ENCODE results near the gene GPR12.

Gene GPR12

DNA sequence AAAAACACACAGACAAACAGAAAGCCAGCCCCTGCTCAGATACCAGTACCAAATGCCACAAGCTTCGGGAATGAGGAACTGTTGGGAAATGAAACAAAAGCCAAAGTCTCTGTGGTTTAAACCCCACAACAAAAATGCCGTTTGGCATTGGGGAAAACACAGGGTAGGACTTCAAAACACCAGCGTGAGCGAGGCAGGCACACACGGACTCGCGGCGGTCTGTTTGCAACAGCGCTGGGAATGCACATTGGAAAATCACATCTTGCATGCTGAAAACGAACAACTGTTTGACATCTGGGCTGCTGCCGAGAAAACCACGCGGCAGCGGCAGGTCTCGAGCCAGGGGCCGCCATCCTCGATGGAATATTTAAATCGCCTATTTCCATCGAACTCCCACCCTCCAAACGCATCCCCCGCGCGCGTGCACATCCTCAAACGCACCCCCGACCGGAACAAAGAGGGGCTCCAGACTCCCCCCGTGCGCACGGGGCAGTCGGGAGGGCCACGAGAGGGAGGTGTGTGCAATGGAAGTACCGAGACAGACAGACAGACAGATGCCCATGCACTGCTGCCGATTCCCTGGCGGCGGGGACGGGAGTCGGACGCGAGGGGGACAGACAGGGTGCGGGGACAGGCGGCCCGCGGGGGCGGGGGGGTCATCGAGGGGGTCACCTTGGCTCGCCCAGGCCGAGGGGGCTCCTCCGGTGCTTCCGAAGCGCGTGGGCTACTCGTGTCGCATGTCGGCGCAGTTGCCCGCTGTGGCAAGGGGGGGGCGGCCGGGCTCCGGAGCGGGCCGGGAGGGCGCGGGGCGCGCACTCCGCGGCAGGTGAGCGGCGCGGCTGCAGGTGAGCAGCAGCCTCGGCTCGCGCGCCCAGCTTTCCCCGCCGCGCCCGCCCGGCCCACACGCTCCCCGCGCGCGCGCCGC lies at the start of gene GPR12:
TSS of gene GPR12 (minus strand) at position 880 of the 925 bp plus-strand sequence. CDS start 959 bp downstream, outside the sequence.
- DNase-seq, result no peak

DNA sequence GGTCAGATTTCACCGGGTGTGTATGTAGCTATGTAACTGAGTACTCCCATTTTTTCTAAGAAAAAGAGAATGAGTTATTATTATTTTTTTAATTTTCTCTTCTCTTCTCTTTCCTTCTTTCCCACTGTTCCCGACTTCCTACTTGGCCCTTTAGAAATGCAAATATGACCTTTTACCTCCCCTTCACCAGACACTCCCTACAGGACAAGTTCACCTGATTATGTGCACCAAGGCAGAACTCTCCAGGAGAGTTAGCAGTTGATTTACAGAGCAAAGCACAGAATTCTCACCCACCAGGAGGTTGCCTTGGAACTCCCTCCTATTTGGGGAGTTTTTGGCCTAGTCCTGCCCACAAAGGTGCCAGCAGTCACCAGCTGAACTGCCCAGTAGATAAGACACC lies 49.5 kb upstream of the GPR12 start:
- DNase-seq, result no peak

DNA sequence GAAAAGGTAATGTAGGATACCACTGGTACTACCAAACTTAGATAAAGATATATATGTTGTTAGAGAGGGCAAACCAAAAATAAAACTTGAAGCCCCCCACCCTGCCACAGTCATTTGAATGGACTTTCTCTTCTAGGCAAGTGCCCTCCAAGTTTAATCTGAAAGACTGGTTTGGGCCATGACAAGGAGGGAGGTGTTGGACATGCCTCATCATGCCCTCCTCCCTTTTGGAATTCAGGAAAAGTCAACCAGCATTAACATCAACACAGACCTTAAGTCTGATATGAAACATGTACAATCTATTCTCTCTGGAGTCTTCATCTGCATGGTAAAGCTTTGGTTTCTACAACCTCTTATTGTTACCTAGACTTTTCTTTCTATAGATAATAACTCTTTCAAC lies 46.3 kb upstream of the GPR12 start:
- no peak for DNase-seq

GRCh38 chr13:26787961-26788360 lies 27.4 kb upstream of the GPR12 start:
- no peak for DNase-seq

DNA sequence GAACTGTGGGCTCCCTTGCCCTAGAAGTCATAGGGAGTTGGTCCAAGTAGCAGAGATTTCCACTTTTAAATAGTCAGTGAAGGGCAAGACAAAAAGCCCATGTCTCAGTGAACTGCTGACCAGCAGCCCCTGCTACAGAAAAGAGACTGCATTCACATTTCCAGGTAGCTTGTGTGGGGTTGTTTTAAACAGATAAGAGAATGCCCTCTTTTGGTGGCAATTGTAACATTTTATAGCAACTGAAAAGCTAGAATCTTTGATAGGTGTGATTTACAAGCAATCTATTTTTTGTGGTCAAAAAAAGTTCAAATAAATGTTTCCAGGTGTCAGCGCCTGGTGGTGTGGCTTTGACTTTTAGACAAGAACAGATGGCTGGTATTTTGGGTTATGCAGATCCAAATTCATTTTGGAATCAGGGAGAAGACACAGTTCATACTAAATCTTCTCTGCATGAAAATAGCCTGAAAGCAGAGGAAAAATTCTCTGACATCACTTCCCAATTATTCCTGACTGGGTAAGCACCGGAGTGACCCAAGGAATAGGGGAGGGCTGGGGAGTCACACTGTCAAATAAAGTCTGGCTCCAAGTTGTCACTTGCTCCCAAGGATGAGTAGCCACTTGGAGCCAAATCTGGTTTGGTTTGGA lies 26.2 kb upstream of the GPR12 start:
- DNase-seq, result no peak

GRCh38 chr13:26785838-26786630 lies 25.4 kb upstream of the GPR12 start:
- peak; percentile 29 for DNase-seq

DNA sequence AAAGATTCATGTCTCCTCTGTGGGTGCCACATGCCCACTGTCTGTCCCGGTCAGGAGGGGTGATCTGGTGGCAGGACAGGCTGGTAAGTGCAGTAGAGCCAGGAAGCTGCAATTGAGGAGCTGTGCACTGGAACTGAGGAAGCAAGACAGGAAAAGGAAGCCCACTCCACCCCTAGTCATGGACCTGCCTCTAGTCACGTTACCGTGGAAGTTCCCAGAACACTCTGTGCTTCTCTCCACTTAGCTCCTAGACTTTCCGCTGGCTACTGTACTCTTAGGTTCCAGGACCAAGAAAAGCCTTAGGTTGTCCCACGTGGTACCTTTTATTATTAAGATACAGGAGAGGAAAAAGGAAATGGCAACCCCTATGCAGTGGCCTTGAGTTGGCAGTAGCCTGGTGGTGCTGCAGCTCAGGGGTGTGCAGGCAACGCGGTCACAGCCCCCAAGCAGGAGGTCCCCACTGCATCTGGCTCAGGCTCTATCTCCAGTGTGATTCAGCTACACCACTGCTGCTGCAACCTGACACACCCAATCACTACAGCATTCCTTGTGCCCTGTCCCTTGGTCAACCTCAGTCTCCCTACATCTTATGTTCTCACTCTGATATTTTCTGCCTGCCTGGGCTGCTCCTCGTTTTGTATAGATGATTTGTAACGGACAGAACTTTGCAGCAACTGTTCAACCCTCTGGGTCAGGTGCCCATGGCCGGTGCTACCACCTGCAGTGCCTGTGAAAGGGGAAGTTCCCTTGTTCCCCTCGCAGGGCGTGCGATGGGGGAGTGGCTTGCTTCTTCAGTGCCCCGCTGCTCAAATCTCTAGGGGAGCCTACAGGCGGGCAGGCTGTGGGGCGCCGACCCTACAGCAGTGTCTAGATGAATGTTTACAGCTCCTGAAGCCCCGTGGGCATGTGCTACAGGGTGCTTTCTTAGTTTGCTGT lies 24.4 kb upstream of the GPR12 start:
- no peak for DNase-seq

GRCh38 chr13:26780411-26780810 lies 19.8 kb upstream of the GPR12 start:
- DNase-seq, result no peak

- no peak for DNase-seq
Observed at GRCh38 chr13:26779321-26779720, 18.7 kb upstream of the GPR12 start.

GRCh38 chr13:26772531-26772930 lies 11.9 kb upstream of the GPR12 start:
- DNase-seq, result no peak

GRCh38 chr13:26771796-26772195 lies 11.2 kb upstream of the GPR12 start:
- no peak for DNase-seq

- no peak for DNase-seq
Observed at GRCh38 chr13:26762745-26763345, 2.3 kb upstream of the GPR12 start.

DNA sequence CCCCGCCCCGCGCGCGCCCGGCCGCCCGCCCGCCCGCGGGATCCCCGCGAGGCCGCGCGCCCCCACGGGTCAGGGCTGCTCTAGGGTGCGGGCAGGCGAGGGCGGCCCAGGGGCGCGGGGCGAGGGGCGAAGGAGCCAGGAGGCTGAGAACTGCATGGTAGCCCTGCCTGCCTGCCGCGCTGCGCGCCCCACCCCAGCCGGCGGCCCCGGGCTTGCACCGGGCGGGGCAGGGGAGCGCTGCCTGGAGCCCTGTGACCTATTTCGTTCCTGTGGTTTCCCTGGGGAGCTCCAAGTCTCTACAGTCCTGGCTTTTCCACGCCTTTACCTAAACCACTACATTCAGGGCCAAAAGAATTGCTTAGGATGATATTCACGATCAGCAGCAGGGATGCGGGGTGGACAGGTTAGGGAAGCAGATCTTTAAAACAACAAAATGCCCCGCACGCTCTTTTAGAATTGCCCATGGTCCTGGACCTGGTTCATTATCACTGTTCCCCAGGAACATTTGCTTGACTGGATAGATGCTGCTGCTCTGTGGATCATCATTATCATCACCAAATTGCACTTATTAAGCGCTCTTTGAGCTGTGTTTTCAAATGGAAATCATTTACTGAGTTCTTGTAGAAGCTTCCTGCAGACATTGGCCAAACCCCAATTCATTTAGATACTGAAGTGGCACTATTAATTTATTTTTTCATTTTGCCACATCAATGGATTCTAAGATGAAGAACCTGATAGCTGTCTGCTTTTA lies 421 bp upstream of the GPR12 start:
- no peak for DNase-seq

DNA sequence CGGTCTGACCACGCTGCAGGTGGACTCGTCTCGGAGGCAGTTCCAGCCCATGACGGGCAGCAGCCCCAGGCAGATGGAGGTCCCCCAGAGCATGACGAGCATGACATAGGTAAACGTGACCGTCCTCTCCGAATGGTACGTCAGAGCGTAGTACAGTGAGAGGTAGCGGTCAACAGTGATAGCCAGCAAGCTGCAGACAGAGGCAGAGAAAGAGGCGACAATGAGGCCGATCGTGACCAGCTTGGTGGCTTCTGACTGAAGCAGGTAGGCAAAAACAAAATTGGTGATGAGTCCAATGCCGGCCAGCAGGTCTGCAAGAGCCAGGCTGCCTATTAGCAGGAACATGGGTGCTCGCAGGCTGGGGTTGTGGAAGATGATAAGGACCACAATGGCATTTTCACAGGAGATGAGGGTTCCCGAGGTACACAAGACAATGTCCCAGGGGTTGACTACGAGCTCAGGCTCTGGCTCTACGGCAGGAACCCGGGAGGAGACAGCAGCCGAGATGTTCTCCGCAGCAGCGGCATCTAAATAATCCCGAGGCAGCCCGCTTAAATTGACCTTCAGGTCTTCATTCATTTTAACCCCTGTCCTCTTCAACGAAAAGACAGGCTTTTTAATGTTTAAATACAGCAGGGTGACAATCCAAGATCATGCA lies 1.2 kb downstream of the GPR12 start:
- DNase-seq, result no peak

- DNase-seq, result no peak
Observed at GRCh38 chr13:26758496-26759157, 2.0 kb downstream of the GPR12 start.

DNA sequence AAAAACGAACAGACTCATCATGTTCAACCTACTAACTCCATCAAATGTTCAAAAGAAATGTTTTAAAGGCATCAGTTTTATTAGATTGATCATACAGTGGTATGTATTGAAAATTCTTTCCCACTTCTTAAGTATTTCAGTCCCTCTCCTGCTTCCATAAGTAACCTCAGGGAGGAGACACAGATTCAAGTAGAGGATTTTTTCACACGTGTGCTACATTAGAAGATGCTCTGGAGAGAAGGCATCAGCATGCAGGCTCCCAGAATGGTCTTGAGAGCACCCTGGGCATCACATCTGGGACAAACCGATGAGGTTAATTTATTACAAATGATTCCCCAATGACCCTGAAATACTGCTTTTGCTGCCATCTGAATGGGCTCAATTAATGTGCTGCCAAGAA lies 3.6 kb downstream of the GPR12 start:
- DNase-seq, result no peak

GRCh38 chr13:26752671-26753070 lies 7.9 kb downstream of the GPR12 start:
- no peak for DNase-seq

DNA sequence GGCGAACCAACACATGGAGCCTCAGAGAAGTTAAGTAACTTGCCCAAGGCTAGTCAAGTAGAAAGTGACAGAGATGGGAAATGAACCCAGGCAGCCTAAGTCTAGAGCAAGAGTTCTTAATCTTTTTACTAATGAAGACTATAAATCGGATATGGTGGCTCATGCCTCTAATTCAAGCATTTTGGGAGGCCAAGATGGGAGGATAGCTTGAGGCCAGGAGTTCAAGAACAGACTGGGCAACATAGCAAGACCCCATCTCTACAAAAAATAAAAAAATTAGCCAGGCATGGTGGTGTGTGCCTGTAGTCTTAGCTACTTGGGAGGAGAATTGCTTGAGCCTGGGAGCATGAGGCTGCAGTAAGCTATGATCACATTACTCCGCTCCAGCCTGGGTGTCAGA lies 10.7 kb downstream of the GPR12 start:
- no peak for DNase-seq

DNA sequence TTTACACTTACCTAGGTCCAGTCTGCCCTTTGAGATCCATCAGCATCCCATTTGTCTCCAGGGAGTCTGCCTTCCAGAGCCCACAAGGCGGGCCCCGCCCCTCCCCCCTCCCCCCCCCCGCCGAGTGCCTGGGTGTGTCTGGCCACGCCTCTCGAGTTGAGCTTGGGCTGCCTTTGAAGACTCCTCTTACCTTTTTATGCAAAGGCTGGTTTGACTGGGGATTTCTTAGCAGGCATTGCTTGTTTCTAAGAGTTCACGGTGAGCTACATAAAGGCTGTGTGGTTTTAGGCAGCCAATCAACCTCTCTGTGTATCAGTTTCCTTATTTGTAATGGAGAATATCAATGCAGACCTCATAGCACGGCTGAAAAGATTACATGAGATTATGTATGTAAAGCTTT lies 11.3 kb downstream of the GPR12 start:
- DNase-seq, result no peak

DNA sequence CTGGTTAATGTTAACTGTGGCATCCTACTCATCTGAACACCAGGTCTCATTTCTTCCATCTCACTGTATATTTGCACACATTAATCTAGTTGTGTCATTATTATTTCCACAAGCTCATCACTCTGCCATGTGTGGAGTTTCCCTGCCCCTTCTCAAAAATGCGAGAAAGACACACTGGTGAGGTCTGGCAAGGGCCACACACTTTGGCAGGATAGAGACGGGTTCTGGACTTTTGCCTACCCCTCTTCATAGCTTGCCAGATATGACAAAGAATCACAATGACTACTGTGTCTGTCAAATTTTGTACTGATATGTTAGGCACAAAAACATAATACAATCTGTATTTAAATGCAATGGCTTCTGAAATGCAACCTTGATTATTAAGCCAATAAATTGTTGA lies 12.9 kb downstream of the GPR12 start:
- no peak for DNase-seq
